SK-N-SH treated with all-trans-retinoic acid at 6 μM for 48 hours (cell line): ENCODE measurements around the gene KIFC3.

Source experiments
- ARNTL ChIP-seq: fragments of 450-650 bp; formaldehyde crosslinking; IDR thresholded peaks from 2 replicates; pipeline ENCODE4 v1.5.0; 2020; ENCODE audit warnings: low read depth, mild to moderate bottlenecking, moderate library complexity, borderline replicate concordance
- BACH2 ChIP-seq: fragments of 250-450 bp; sonication (Bioruptor Pico); IDR thresholded peaks from 2 replicates; pipeline ENCODE4 v1.9.0; 2021; ENCODE audit warnings: mild to moderate bottlenecking, borderline replicate concordance
- CREB5 ChIP-seq: fragments of 250-450 bp; sonication (Bioruptor Pico); IDR thresholded peaks from 2 replicates; pipeline ENCODE4 v1.5.1; 2020; ENCODE audit warnings: low read depth, mild to moderate bottlenecking, moderate library complexity
- CSRNP3 ChIP-seq: fragments of 250-450 bp; sonication (Bioruptor Pico); IDR thresholded peaks from 2 replicates; pipeline ENCODE4 v1.5.1; 2021; ENCODE audit warnings: mild to moderate bottlenecking, moderate library complexity
- ISL1 ChIP-seq: fragments of 250-450 bp; sonication (Bioruptor Pico); IDR thresholded peaks from 2 replicates; pipeline ENCODE4 v2.1.2; 2022; ENCODE audit warnings: mild to moderate bottlenecking, moderate library complexity
- OSR1 ChIP-seq: fragments of 250-450 bp; sonication (Bioruptor Pico); IDR thresholded peaks from 2 replicates; pipeline ENCODE4 v1.8.0; 2022; ENCODE audit warnings: moderate library complexity, mild to moderate bottlenecking, inconsistent platforms
- PATZ1 ChIP-seq: fragments of 250-450 bp; sonication (Bioruptor Pico); IDR thresholded peaks from 2 replicates; pipeline ENCODE4 v1.8.0; 2020; ENCODE audit warnings: mild to moderate bottlenecking, moderate library complexity, borderline replicate concordance
- PPARA ChIP-seq: fragments of 250-450 bp; sonication (Bioruptor Pico); IDR thresholded peaks from 2 replicates; pipeline ENCODE4 v1.5.0; 2020; ENCODE audit warnings: mild to moderate bottlenecking, borderline replicate concordance
- SNAI2 ChIP-seq: fragments of 250-450 bp; sonication (Bioruptor Pico); IDR thresholded peaks from 2 replicates; pipeline ENCODE4 v1.5.0; 2020; ENCODE audit warnings: mild to moderate bottlenecking, moderate library complexity
- TCF4 ChIP-seq: fragments of 250-450 bp; sonication (Bioruptor Pico); IDR thresholded peaks from 2 replicates; pipeline ENCODE4 v1.8.0; 2021; ENCODE audit warnings: mild to moderate bottlenecking, moderate library complexity, borderline replicate concordance
- ZFP3 ChIP-seq: fragments of 250-450 bp; sonication (Bioruptor Pico); IDR thresholded peaks from 2 replicates; pipeline ENCODE4 v1.5.0; 2020; ENCODE audit warnings: mild to moderate bottlenecking, moderate library complexity
- ZFP30 ChIP-seq: fragments of 450-650 bp; formaldehyde crosslinking; IDR thresholded peaks from 2 replicates; pipeline ENCODE4 v1.5.0; 2022; ENCODE audit warnings: mild to moderate bottlenecking, moderate library complexity
- ZNF565 ChIP-seq: fragments of 450-650 bp; formaldehyde crosslinking; conservative IDR thresholded peaks from 2 replicates; pipeline ENCODE4 v1.5.0; 2020; ENCODE audit warnings: low read depth, mild to moderate bottlenecking, moderate library complexity
- ZNF8 ChIP-seq: fragments of 450-650 bp; formaldehyde crosslinking; IDR thresholded peaks from 2 replicates; pipeline ENCODE4 v1.5.0; 2020; ENCODE audit warnings: mild to moderate bottlenecking, moderate library complexity

GRCh38 chr16:57754354-57755060, 47.8 kb downstream of the KIFC3 start:
- TF ChIP-seq PPARA (CRISPR knock-in tag), result no peak
- TF ChIP-seq CREB5 (CRISPR knock-in tag), result no peak
- TF ChIP-seq ZFP3 (CRISPR knock-in tag), result no peak
- no peak for TF ChIP-seq ARNTL (CRISPR knock-in tag)
- no peak for TF ChIP-seq ZFP30 (CRISPR knock-in tag)
- TF ChIP-seq BACH2 (CRISPR knock-in tag), result no peak
- TF ChIP-seq ZNF565 (CRISPR knock-in tag), result no peak
- no peak for TF ChIP-seq TCF4 (CRISPR knock-in tag)
- TF ChIP-seq PATZ1 (CRISPR knock-in tag), result no peak
- TF ChIP-seq OSR1 (CRISPR knock-in tag), result no peak
- TF ChIP-seq SNAI2 (CRISPR knock-in tag), result no peak
- no peak for TF ChIP-seq ZNF8 (CRISPR knock-in tag)
- TF ChIP-seq CSRNP3 (CRISPR knock-in tag), result no peak
- no peak for TF ChIP-seq ISL1 (CRISPR knock-in tag)
